Loucy (cell line): Measurements from ENCODE around the gene MITD1.

Source experiments
- EZH2phosphoT487 ChIP-seq: fragments of 200-600 bp; IDR thresholded peaks from 2 replicates; pipeline ENCODE4 v1.6.1; 2018; ENCODE audit warnings: antibody characterized with exemption, mild to moderate bottlenecking, moderate library complexity, borderline replicate concordance
- TF ChIP-seq, protein P1 (sequence below): fragments of 200-600 bp; sonication (generic); conservative IDR thresholded peaks from 2 replicates; pipeline ENCODE4 v1.5.1; 2014; ENCODE audit warnings: mild to moderate bottlenecking, antibody characterized with exemption, low read length

- TF ChIP-seq, protein P1, sequence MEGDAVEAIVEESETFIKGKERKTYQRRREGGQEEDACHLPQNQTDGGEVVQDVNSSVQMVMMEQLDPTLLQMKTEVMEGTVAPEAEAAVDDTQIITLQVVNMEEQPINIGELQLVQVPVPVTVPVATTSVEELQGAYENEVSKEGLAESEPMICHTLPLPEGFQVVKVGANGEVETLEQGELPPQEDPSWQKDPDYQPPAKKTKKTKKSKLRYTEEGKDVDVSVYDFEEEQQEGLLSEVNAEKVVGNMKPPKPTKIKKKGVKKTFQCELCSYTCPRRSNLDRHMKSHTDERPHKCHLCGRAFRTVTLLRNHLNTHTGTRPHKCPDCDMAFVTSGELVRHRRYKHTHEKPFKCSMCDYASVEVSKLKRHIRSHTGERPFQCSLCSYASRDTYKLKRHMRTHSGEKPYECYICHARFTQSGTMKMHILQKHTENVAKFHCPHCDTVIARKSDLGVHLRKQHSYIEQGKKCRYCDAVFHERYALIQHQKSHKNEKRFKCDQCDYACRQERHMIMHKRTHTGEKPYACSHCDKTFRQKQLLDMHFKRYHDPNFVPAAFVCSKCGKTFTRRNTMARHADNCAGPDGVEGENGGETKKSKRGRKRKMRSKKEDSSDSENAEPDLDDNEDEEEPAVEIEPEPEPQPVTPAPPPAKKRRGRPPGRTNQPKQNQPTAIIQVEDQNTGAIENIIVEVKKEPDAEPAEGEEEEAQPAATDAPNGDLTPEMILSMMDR = no peak
- TF ChIP-seq EZH2phosphoT487 = no peak
These were observed 754 bp upstream of the MITD1 start for GRCh38 chr2:99181624-99182000.
